H9 (cell line): ENCODE data around the gene PRLHR. TPM values are rescaled to one million over a fixed set of nuclear protein-coding genes. Genes with fewer than 3 reads are reported as not detected.

ENCODE experiments used
- DNase-seq: peaks from one replicate; pipeline ENCODE4 v3.0.0-alpha.2; 2017
- H2AFZ ChIP-seq: one replicate; pipeline ENCODE4 v1.6.1; 2013; ENCODE audit warnings: mild to moderate bottlenecking, low read length, control low read depth, moderate library complexity
- H2AK5ac ChIP-seq: 2 replicates; pipeline ENCODE4 v1.6.1; 2013; ENCODE audit warnings: low read length, control low read depth, mixed read lengths; ENCODE audit not compliant: insufficient read length
- H2BK120ac ChIP-seq: one replicate; pipeline ENCODE4 v1.6.1; 2013; ENCODE audit warnings: low read depth, mild to moderate bottlenecking, low read length, control low read depth, inconsistent platforms; ENCODE audit not compliant: poor library complexity, severe bottlenecking
- H2BK12ac ChIP-seq: 2 replicates; pipeline ENCODE4 v1.6.1; 2013; ENCODE audit warnings: low read length, control low read depth, mixed read lengths, low read depth; ENCODE audit not compliant: insufficient read length
- H2BK15ac ChIP-seq: 2 replicates; pipeline ENCODE4 v1.6.1; 2013; ENCODE audit warnings: low read depth, low read length, control low read depth
- H2BK20ac ChIP-seq: one replicate; pipeline ENCODE4 v1.6.1; 2013; ENCODE audit warnings: low read depth, mild to moderate bottlenecking, low read length, control low read depth, inconsistent platforms; ENCODE audit not compliant: poor library complexity, severe bottlenecking
- H2BK5ac ChIP-seq: 2 replicates; pipeline ENCODE4 v1.6.1; 2013; ENCODE audit warnings: low read length, control low read depth, mixed read lengths; ENCODE audit not compliant: insufficient read length
- H3K14ac ChIP-seq: 2 replicates; pipeline ENCODE4 v1.6.1; 2013; ENCODE audit warnings: low read length, control low read depth; ENCODE audit not compliant: insufficient read depth
- H3K18ac ChIP-seq: 2 replicates; pipeline ENCODE4 v1.6.1; 2013; ENCODE audit warnings: low read depth, mild to moderate bottlenecking, mixed read lengths, low read length, control low read depth; ENCODE audit not compliant: insufficient read length
- H3K23ac ChIP-seq: 2 replicates; pipeline ENCODE4 v1.6.1; 2013; ENCODE audit warnings: low read length, control low read depth, mixed read lengths, low read depth; ENCODE audit not compliant: insufficient read length
- H3K23me2 ChIP-seq: 2 replicates; pipeline ENCODE4 v1.6.1; 2013; ENCODE audit warnings: low read depth, mild to moderate bottlenecking, mixed read lengths, low read length, control low read depth; ENCODE audit not compliant: insufficient read length, poor library complexity, severe bottlenecking
- H3K27ac ChIP-seq: 2 replicates; pipeline ENCODE4 v1.5.1; 2013; ENCODE audit warnings: low read length, control low read depth, mixed read lengths, low read depth; ENCODE audit not compliant: insufficient read length
- H3K27me3 ChIP-seq: 2 replicates; pipeline ENCODE4 v1.6.1; 2013; ENCODE audit warnings: low read length, control low read depth, inconsistent platforms; ENCODE audit not compliant: insufficient read depth
- H3K4ac ChIP-seq: 2 replicates; pipeline ENCODE4 v1.6.1; 2013; ENCODE audit warnings: low read depth, mild to moderate bottlenecking, control low read depth, inconsistent platforms, low read length, moderate library complexity
- H3K4me1 ChIP-seq: 2 replicates; pipeline ENCODE4 v1.6.1; 2013; ENCODE audit warnings: low read length, control low read depth, inconsistent platforms; ENCODE audit not compliant: insufficient read depth
- H3K4me2 ChIP-seq: 2 replicates; pipeline ENCODE4 v1.6.1; 2013; ENCODE audit warnings: low read length, control low read depth, mixed read lengths; ENCODE audit not compliant: insufficient read length, insufficient read depth
- H3K56ac ChIP-seq: 2 replicates; pipeline ENCODE4 v1.6.1; 2013; ENCODE audit warnings: low read depth, mild to moderate bottlenecking, mixed read lengths, low read length, control low read depth; ENCODE audit not compliant: insufficient read length
- H3K79me1 ChIP-seq: 2 replicates; pipeline ENCODE4 v1.6.1; 2013; ENCODE audit warnings: low read depth, mild to moderate bottlenecking, moderate library complexity, low read length, control low read depth, inconsistent platforms; ENCODE audit not compliant: insufficient read depth, poor library complexity, severe bottlenecking
- H3K79me2 ChIP-seq: 2 replicates; pipeline ENCODE4 v1.6.1; 2013; ENCODE audit warnings: low read length, control low read depth, inconsistent platforms; ENCODE audit not compliant: insufficient read depth
- H3K9ac ChIP-seq: 2 replicates; pipeline ENCODE4 v1.6.1; 2013; ENCODE audit warnings: low read length, control low read depth, mixed read lengths; ENCODE audit not compliant: insufficient read length; ENCODE audit errors: extremely low read depth
- H3K9me3 ChIP-seq: one replicate; pipeline ENCODE4 v1.6.1; 2013; ENCODE audit warnings: low read depth, low read length, inconsistent platforms; ENCODE audit not compliant: control insufficient read depth
- H3T11ph ChIP-seq: one replicate; pipeline ENCODE4 v1.6.1; 2013; ENCODE audit warnings: mild to moderate bottlenecking, low read length, control low read depth, inconsistent platforms
- H4K20me1 ChIP-seq: one replicate; pipeline ENCODE4 v1.6.1; 2013; ENCODE audit not compliant: control insufficient read depth, insufficient read length, insufficient read depth
- H4K5ac ChIP-seq: 2 replicates; pipeline ENCODE4 v1.6.1; 2013; ENCODE audit warnings: low read depth, mild to moderate bottlenecking, mixed read lengths, low read length, control low read depth; ENCODE audit not compliant: insufficient read length
- H4K8ac ChIP-seq: replicated peaks from 2 replicates; pipeline ENCODE4 v1.6.1; 2013; ENCODE audit warnings: low read length, control low read depth, mixed read lengths, low read depth; ENCODE audit not compliant: insufficient read length
- H4K91ac ChIP-seq: 2 replicates; pipeline ENCODE4 v1.6.1; 2013; ENCODE audit warnings: low read depth, mild to moderate bottlenecking, moderate library complexity, mixed read lengths, low read length, control low read depth; ENCODE audit not compliant: insufficient read length
- H3K27ac Mint-ChIP-seq, 3 experiments: 2 replicates in 2 of 3; 3 replicates in 1 of 3; pipeline ENCODE4 v1.8.0; 2020 to 2021; ENCODE audit warnings: mixed read lengths in 3 of 3, mild to moderate bottlenecking in 1 of 3, moderate library complexity in 1 of 3
- H3K27me3 Mint-ChIP-seq: 2 replicates; pipeline ENCODE4 v1.8.0; 2021; ENCODE audit warnings: low read depth, mild to moderate bottlenecking, moderate library complexity, mixed read lengths
- H3K36me3 Mint-ChIP-seq, 3 experiments: 2 replicates in 2 of 3; 3 replicates in 1 of 3; pipeline ENCODE4 v1.8.0; 2020 to 2021; ENCODE audit warnings: low read depth in 3 of 3, mixed read lengths in 3 of 3; ENCODE audit not compliant: insufficient read depth in 1 of 3
- H3K4me1 Mint-ChIP-seq, 2 experiments: 2 replicates each; pipeline ENCODE4 v1.8.0; 2020; ENCODE audit warnings: mixed read lengths in 2 of 2
- H3K4me3 Mint-ChIP-seq, 2 experiments: 2 replicates in 1 of 2; 3 replicates in 1 of 2; pipeline ENCODE4 v1.8.0; 2020 to 2021; ENCODE audit warnings: mild to moderate bottlenecking in 2 of 2, mixed read lengths in 2 of 2, moderate library complexity in 1 of 2
- H3K9me3 Mint-ChIP-seq, 2 experiments: 2 replicates in 1 of 2; 3 replicates in 1 of 2; pipeline ENCODE4 v1.8.0; 2020; ENCODE audit warnings: mild to moderate bottlenecking in 2 of 2, mixed read lengths in 2 of 2, moderate library complexity in 1 of 2
- WGBS: extraction: QIAGEN DNeasy Blood & Tissue Kit; methylation state at CpG from one replicate; pipeline ENCODE4 v1.1.7; 2013; ENCODE audit warnings: missing lambda C conversion rate, low lambda C conversion rate, mixed read lengths; ENCODE audit not compliant: insufficient read length; ENCODE audit errors: extremely low coverage; 5-methylcytosine and 5-hydroxymethylcytosine counted together
- long read RNA-seq: library from polyadenylated mRNA; unstranded; transcript quantifications from one replicate; pipeline ENCODE4 v2.0.0, GENCODE V29; 2020
- total RNA-seq: library from RNA; stranded (reverse); gene quantifications from 2 replicates; pipeline ENCODE4 v1.2.1, GENCODE V29; 2021
- TF ChIP-seq, protein P1 (sequence below): fragments of 200-600 bp; sonication (generic); conservative IDR thresholded peaks from 3 replicates; pipeline ENCODE4 v1.8.0; 2021; ENCODE audit warnings: antibody characterized with exemption, mild to moderate bottlenecking

The PRLHR gene
- not detected in 2 replicates for total RNA-seq
- long read RNA-seq = 0 reads

DNA sequence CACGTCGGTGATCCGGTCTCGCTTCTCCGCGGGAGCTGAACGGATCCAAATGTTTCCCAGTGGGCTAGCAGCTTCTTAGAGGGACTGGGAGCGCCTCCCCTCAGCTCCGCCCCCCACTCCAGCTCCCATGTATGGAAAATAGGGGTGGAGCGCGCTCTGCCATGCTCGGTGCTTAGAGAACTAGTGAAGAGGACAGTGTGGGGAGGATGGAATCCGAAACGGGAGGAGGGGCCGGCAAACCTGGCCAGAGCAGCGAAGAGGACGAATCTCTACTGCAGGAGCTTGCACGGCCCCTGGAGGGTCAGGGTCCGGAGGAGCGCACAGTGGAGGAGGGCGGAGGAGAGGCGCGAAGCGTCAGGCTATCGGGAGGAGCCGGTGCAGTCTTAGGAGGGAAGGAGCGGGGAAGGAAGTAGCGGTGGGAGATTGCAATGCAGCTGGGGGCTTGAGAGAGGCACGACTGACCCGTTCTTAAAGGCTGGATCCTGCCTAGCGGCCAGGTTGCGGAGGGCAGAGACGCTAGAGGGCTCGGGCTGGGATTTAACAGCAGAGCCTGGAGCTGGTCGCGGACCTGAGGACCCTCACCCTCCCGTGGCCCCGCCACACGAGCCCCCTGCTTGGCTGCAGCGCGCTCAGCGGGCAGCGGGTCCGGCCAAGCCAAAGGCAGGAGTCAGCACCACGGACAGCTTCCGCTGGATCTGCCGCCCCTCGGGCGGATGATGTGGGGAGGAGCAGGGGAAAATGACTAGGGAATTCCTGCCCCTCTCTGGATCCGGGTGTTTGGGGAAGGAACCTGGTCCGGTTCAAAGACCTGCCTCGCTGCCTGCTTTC lies at the start of gene PRLHR:
Gene PRLHR, minus strand, starts transcription at position 51 of the 828 bp plus-strand sequence. CDS start 404 bp downstream, outside the sequence.
- Mint-ChIP-seq H3K36me3 (no peaks in the 10 kb centered on the region; a peak in 1 of 7 replicates), H3K27ac (peak within 1 kb of the TSS in 1 of 3 experiments; percentile 68; a peak in 1 of 7 replicates), H3K4me3 (peak within 1 kb of the TSS; percentile 58 to 90)

More for the DNA sequence above, at the start of gene PRLHR:
- H3K4ac ChIP-seq = no peak within 1 kb of the TSS
- no CpG with 5 or more reads among the region's 52 CpGs for WGBS
- no peak within 1 kb of the TSS for H3K23ac ChIP-seq
- peaks cover 16% of the 10 kb centered on the region; the same call in 1 of the 2 replicates for H3K27me3 ChIP-seq
- peaks cover 15% of the 10 kb centered on the region for H3K23me2 ChIP-seq
- H2BK5ac ChIP-seq = no peak within 1 kb of the TSS
- Mint-ChIP-seq H3K4me1 (peaks cover 19 to 22% of the 10 kb centered on the region in 2 experiments), H3K9me3 (no peaks in the 10 kb centered on the region), H3K27me3 (peaks cover 61% of the 10 kb centered on the region)
- no peak within 1 kb of the TSS for H2BK120ac ChIP-seq
- no peak within 1 kb of the TSS for H4K91ac ChIP-seq
- H4K8ac ChIP-seq = no peak within 1 kb of the TSS
- no peak within 1 kb of the TSS for H3K27ac ChIP-seq
- no peaks in the 10 kb centered on the region for H3K79me2 ChIP-seq
- H2AK5ac ChIP-seq = no peak within 1 kb of the TSS
- no peak within 1 kb of the TSS for H3K18ac ChIP-seq
- H3K9ac ChIP-seq = no peak within 1 kb of the TSS
- no peak within 1 kb of the TSS for H4K5ac ChIP-seq
- no peaks in the 10 kb centered on the region for H3K4me1 ChIP-seq
- H2BK20ac ChIP-seq = no peak within 1 kb of the TSS
- peak; percentile 79 for DNase-seq
- peak within 1 kb of the TSS; percentile 75 for H3K4me2 ChIP-seq
- TF ChIP-seq, protein P1, sequence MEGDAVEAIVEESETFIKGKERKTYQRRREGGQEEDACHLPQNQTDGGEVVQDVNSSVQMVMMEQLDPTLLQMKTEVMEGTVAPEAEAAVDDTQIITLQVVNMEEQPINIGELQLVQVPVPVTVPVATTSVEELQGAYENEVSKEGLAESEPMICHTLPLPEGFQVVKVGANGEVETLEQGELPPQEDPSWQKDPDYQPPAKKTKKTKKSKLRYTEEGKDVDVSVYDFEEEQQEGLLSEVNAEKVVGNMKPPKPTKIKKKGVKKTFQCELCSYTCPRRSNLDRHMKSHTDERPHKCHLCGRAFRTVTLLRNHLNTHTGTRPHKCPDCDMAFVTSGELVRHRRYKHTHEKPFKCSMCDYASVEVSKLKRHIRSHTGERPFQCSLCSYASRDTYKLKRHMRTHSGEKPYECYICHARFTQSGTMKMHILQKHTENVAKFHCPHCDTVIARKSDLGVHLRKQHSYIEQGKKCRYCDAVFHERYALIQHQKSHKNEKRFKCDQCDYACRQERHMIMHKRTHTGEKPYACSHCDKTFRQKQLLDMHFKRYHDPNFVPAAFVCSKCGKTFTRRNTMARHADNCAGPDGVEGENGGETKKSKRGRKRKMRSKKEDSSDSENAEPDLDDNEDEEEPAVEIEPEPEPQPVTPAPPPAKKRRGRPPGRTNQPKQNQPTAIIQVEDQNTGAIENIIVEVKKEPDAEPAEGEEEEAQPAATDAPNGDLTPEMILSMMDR = 0 out of 3 replicates have a peak, but pooled peaks have one; percentile 10
- no peak within 1 kb of the TSS for H2BK15ac ChIP-seq
- no peak within 1 kb of the TSS for H2AFZ ChIP-seq
- H3T11ph ChIP-seq = no peak within 1 kb of the TSS
- H3K14ac ChIP-seq = no peak within 1 kb of the TSS
- H4K20me1 ChIP-seq = no peaks in the 10 kb centered on the region
- H3K79me1 ChIP-seq = no peaks in the 10 kb centered on the region
- H2BK12ac ChIP-seq = no peak within 1 kb of the TSS
- no peak within 1 kb of the TSS for H3K56ac ChIP-seq
- H3K9me3 ChIP-seq = no peaks in the 10 kb centered on the region
